GM19455 (cell line): ENCODE results near the gene PGAP3.

Experiments
- ATAC-seq: cut with Tn5 transposase; IDR thresholded peaks from one replicate; pipeline ENCODE4 v1.9.1; 2021; ENCODE audit not compliant: unreplicated experiment

PGAP3 gene

DNA sequence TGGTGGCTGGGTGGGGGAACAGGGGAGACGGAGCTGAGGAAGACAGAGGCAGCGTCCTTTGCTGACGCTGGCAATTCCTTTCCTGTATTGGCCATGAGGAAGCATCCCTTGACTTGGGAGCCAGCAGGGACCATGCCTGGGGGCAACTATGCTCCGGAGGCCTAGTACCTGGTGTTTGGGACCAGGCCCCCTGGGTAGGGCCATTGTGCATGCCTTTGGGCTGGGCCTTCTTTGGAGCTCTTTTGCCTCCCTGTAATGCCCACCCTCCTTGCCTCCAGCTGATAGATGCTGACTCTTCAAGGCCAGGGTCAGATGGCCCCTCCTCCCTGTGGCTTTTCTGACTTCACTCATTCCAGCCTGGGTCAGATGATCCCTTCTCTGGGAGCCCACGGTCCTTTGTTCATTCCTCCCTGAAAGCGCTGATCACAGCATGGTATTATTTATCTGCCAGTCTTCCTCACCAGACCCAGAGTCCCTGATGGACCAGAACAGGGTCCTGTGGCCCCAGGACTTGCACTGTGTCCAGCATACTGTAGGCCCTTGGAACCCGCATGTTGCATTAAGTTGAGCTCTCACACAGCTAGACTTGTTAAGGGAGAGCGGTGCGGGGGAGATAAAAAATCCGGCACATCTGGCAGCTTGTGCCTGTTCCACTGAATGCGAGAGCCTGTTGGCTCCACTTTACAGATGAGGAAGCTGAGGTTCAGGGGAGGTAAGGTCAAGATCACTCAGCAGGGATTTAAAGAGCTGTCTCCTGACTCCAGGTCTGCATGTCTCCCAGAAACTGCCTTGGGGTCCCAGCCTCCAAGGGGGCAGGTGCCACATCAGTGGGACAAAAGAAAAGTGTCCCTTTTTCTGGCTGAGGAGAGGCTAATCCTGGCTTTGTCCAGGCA, 48.0 kb downstream of the PGAP3 start:
- ATAC-seq, result no peak

DNA sequence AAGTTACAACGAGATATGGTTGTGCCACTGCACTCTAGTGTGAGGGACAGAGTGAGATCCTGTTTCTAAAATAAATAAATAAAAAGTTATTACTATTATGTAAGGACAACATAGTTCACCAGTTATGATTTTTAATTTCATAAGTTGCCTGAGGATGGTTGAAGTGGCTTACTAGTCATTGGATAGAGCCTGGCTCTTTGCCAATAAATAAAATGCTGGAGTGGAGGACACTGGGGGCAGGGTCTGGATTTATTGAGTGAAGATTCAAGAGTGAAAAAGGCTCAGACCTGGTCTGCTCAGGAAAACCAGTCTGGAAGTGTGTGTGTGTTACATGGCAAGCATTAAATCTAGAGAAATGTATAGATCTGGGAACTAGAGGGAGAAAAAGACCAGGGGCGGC, 48.8 kb downstream of the PGAP3 start:
- ATAC-seq, result no peak

DNA sequence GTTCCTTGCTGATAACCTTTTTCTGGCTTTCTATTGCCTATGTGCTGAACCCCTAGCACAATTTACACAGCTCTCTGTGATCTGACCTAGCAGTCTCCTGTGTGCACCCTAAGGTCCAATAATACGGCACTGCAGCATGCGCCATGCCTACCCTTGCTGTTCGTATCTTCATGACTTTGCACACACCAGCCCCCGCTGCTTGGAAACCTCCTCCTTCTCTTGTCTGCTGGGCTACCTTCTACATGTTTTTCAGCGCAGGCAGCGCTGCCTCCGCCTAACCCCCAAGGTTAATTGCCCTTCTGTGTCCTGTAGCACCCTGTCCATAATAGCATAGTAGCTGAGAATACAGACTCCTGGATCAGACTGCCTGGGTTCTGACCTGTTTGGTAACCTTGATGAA, 49.5 kb downstream of the PGAP3 start:
- no peak for ATAC-seq

GRCh38 chr17:39636927-39637736, 50.7 kb downstream of the PGAP3 start, which contains the start of gene STARD3:
Gene STARD3, plus strand, starts transcription at chr17:39637144. Its CDS starts 16,388 bp downstream, at chr17:39653532.
- peak; percentile 79 for ATAC-seq

- ATAC-seq, result peak; percentile 14
These were observed 51.3 kb downstream of the PGAP3 start for GRCh38 chr17:39636587-39636926.

DNA sequence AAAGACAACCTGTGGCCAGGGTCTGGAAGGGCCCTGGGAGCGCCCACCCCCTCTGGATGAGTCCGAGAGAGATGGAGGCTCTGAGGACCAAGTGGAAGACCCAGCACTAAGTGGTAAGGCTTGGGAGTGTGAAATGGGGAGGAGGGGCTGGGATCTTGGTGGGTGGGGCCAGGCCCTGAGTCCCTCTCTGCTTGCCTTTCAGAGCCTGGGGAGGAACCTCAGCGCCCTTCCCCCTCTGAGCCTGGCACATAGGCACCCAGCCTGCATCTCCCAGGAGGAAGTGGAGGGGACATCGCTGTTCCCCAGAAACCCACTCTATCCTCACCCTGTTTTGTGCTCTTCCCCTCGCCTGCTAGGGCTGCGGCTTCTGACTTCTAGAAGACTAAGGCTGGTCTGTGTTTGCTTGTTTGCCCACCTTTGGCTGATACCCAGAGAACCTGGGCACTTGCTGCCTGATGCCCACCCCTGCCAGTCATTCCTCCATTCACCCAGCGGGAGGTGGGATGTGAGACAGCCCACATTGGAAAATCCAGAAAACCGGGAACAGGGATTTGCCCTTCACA, 52.2 kb downstream of the PGAP3 start:
- no peak for ATAC-seq

GRCh38 chr17:39634384-39634871, 53.4 kb downstream of the PGAP3 start:
- ATAC-seq, result no peak

GRCh38 chr17:39633570-39634183, 54.2 kb downstream of the PGAP3 start:
- ATAC-seq, result no peak

GRCh38 chr17:39632153-39632941, 55.5 kb downstream of the PGAP3 start:
- no peak for ATAC-seq

DNA sequence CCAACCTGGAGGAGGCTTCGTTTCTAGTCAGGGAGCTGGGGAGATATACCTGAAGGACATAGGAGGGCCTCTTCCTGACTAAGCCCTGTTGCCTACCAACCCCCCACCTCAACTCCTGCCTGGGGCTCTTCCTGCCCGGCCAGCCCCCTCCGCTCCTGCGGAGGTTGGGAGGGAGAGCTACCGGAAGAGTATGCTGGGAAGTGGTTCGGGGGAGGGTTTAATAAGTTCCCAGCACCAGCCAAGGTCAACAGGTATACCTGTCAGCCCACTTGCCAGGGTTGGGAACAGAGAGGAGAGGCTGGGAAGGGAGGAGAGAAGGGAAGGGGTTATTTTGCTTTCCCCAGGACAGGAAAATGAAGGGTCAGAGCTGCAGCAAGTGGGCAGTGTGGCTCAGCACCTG, 56.5 kb downstream of the PGAP3 start:
- no peak for ATAC-seq

DNA sequence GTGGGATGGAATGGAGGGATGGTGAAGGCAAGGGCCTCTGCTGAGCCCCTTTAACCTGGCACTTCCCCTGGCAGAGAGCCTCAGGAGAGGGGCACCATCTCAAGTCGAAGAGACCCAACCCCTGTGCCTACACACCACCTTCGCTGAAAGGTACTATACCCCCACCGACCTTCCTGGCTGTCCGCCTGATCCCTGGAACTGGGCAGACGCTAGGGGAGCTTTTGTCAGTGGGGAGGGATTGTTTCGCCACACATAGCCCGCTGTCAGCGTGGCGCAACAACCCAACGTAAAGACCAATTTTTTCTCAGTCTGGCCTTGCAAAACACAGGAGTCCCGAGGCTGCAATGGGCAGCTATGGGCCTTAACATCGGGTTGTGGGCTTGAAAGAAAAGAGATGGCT, 58.0 kb downstream of the PGAP3 start:
- ATAC-seq, result no peak

DNA sequence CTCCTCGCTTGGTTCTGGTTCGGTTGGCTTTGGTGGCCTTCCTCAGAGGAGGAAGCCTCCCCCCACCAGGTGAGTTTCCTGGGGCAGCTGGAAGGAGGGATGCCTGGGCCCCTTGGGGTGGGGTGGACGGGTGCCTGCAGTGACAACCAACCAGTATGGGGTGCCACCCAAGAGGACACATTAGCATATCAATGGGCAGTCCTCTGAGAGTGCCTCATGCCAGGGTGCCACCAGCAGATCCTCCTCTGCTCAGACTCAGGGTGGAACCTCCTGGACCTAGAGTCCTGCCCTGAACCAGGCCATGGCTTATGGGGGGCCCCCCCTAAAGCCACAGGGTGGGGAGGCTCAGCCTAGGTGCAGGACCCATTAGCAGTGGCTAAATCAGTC, 58.4 kb downstream of the PGAP3 start:
- no peak for ATAC-seq

DNA sequence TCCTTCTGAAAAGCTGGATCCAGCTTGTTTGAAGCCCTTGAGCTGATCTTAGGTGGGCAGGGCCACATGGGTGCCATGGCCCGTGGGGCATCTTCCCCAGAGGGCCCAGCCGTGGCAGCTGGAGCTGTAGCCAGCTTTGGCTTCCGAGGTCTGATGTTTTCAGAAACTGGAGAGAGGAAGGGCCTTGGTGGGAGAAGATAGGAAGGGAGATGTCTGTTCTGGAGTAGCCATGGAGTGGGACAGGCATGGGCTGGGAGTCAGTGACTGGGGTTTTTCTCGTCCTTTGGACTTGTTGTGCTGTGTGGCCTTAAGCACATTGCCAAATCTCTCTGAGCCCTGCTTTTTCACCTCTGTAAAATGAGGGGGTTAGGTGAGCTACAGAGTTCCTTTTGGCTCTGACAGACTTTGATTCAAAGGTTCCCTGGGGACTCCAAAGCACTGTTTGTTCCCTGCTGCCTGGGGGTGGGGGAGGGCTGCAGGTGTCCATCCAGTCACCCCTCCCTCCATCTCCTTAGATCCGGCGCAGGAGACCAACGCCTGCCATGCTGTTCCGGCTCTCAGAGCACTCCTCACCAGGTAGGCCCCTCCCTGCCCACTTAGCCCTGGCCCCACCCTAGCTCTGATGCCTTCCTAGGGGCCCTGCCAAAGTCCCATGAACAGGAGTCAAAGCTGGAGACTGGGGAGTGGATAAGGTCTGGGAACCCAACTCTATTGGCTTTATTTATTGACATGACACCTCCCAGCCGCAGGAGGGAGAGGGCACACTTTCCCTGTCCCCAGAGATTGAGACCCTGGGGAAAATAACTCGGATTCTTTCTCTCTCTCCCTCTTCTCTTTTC, 59.0 kb downstream of the PGAP3 start:
- no peak for ATAC-seq

- ATAC-seq, result no peak
These were observed 59.9 kb downstream of the PGAP3 start for GRCh38 chr17:39627712-39628516.

- no peak for ATAC-seq
These were observed 60.7 kb downstream of the PGAP3 start for GRCh38 chr17:39627047-39627711.

DNA sequence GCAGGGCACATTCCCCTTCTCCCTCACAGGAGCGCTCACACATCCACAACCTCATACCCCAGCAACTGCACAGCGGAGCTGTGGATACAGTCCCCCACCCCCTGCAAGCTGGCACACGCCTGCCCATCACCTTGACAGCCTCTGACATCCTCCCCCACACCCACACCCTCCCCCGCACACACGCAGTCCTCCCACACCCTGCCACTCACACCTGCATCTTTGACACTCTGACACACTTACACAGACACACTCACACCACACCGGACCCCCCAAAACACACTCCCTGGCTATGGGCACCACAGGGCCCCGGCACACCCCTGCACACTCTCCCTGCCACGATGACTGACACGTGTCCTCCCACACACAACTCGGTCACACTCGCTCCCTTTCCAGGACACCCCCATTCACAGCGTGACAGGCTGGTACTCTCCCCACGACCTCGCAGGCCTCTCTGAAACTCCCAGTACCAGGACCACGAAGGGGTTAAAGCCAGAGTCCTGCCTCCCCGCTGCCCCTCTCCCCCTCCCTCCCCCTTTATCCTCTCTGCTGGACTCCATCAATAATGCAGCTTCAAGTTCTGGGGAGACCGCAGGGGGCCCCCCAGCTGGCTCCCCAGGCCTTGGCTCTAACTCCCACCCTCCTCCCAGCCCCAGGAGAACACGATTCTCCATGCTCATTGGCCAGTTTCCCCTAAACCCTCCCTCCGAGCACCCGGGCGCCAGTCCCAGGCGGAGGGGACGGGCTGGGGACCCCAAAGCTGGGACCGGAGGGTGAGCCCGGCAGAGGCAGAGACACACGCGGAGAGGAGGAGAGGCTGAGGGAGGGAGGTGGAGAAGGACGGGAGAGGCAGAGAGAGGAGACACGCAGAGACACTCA, 61.4 kb downstream of the PGAP3 start, which contains the start of gene PPP1R1B:
Gene PPP1R1B, plus strand, starts transcription at position 782 of the 876 bp plus-strand sequence. CDS start 441 bp downstream, outside the sequence.
- no peak for ATAC-seq

GRCh38 chr17:39625198-39625785, 62.6 kb downstream of the PGAP3 start:
- ATAC-seq, result no peak
